Kidney epithelial cell (primary cell): ENCODE data around the gene DOCK4. TPM values are rescaled to one million over a fixed set of nuclear protein-coding genes. Genes with fewer than 3 reads are reported as not detected.

ENCODE experiments used
- DNase-seq: peaks from one replicate; pipeline ENCODE4 v3.0.0-alpha.2; 2010; ENCODE audit warnings: low read depth
- H3K27me3 ChIP-seq: 2 replicates; pipeline ENCODE4 v1.6.0; 2011; ENCODE audit warnings: low read length; ENCODE audit not compliant: control insufficient read depth, insufficient read depth
- H3K36me3 ChIP-seq: 2 replicates; pipeline ENCODE4 v1.5.1; 2011; ENCODE audit warnings: low read length; ENCODE audit not compliant: control insufficient read depth, insufficient read depth
- H3K4me3 ChIP-seq: 2 replicates; pipeline ENCODE4 v1.5.1; 2011; ENCODE audit warnings: low read depth, mild to moderate bottlenecking, control low read depth, low read length
- total RNA-seq: library from RNA; depleted of rRNA; stranded (reverse); fragments of >200 nt; gene quantifications from 2 replicates; pipeline ENCODE4 v1.2.3, GENCODE V29; 2015
- TF ChIP-seq, protein P1 (sequence below): IDR thresholded peaks from 2 replicates; pipeline ENCODE4 v1.5.1; 2011; ENCODE audit warnings: mild to moderate bottlenecking, moderate library complexity, low read length, control low read depth, inconsistent platforms; ENCODE audit not compliant: insufficient read depth, poor library complexity, severe bottlenecking

Gene DOCK4
- total RNA-seq, 1 donor from 2014 or later: 16.8 TPM

GRCh38 chr7:112052993-112053736 is 153.0 kb downstream of the DOCK4 start:
- DNase-seq: no peak

GRCh38 chr7:112052498-112052897 is 153.7 kb downstream of the DOCK4 start:
- Histone ChIP-seq H3K27me3 (no peaks in the 10 kb centered on the region), H3K4me3 (no peak overlapping the region), H3K36me3 (no peaks in the 10 kb centered on the region)
- no peak for DNase-seq
- TF ChIP-seq, protein P1, sequence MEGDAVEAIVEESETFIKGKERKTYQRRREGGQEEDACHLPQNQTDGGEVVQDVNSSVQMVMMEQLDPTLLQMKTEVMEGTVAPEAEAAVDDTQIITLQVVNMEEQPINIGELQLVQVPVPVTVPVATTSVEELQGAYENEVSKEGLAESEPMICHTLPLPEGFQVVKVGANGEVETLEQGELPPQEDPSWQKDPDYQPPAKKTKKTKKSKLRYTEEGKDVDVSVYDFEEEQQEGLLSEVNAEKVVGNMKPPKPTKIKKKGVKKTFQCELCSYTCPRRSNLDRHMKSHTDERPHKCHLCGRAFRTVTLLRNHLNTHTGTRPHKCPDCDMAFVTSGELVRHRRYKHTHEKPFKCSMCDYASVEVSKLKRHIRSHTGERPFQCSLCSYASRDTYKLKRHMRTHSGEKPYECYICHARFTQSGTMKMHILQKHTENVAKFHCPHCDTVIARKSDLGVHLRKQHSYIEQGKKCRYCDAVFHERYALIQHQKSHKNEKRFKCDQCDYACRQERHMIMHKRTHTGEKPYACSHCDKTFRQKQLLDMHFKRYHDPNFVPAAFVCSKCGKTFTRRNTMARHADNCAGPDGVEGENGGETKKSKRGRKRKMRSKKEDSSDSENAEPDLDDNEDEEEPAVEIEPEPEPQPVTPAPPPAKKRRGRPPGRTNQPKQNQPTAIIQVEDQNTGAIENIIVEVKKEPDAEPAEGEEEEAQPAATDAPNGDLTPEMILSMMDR: no peak

More at GRCh38 chr7:112052993-112053736, 153.0 kb downstream of the DOCK4 start:
- TF ChIP-seq, protein P1: no peak
- H3K4me3 ChIP-seq: no peak overlapping the region
- no peaks in the 10 kb centered on the region for H3K27me3 ChIP-seq
- H3K36me3 ChIP-seq: no peaks in the 10 kb centered on the region

- no peak for DNase-seq
- Histone ChIP-seq H3K36me3 (no peaks in the 10 kb centered on the region), H3K4me3 (no peak overlapping the region), H3K27me3 (no peaks in the 10 kb centered on the region)
- TF ChIP-seq, protein P1: no peak
These were observed 155.8 kb downstream of the DOCK4 start for GRCh38 chr7:112050250-112050881.

DNA sequence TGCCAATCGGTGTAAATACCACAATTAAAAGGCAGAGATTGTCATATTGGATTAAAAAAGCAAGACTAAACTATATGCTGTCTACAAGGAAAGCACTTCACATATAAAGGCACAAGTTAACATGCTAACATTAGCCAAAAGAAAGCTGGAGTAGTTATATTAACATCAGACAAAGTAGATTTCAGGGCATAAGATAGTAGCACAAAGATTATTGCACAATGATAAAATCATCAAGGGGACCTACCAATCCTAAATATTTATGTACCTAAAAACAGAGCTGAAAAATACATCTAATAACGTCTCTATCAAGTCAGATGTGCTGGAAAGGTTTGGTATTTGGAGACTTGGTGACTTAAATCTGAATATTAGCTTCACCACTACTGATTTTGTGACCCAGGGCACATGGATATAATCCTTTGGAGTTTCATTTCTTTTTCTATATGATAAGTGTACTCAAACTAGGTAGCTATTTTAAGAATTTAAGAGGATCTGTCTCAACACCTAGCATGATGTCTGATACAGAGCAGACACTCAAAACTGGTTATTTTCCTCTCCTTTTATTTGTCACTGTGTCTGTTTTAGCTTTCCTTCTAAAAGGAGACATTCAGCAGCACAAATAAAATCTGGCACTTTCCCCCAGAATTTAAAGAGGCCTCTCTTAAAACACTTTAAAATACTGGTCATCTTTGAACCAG is 156.5 kb downstream of the DOCK4 start:
- Histone ChIP-seq H3K4me3 (no peak overlapping the region), H3K36me3 (no peaks in the 10 kb centered on the region), H3K27me3 (no peaks in the 10 kb centered on the region)
- no peak for DNase-seq
- TF ChIP-seq, protein P1: no peak

DNA sequence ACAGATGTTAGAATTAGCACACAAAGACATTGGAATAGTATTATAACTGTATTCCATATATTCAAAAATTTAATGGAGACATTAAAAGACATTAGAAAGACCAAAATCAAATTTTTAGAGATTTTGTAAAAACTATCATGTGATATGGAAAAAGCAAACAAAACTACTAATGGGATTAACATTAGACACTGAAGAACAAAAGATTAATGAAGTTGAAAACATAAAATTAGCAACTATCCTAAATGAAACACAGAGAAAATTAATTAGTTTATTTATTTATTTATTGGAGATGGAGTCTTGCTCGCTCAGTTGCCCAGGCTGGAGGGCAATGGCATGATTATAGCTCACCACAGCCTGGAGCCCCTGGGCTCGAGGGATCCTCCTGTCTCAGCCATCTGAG is 158.8 kb downstream of the DOCK4 start:
- no peak for DNase-seq
- Histone ChIP-seq H3K36me3 (no peaks in the 10 kb centered on the region), H3K27me3 (no peaks in the 10 kb centered on the region), H3K4me3 (no peak overlapping the region)
- TF ChIP-seq, protein P1: no peak
